PC-3 (cell line): ENCODE data around the gene MRPL24. TPM values are rescaled to one million over a fixed set of nuclear protein-coding genes. Genes with fewer than 3 reads are reported as not detected.

ENCODE experiments used
- ATAC-seq: fragments of 200-7000 bp; cut with Tn5 transposase; 2 replicates; pipeline ENCODE4 v1.9.1; 2020; ENCODE audit warnings: mild to moderate bottlenecking, moderate library complexity
- BruUV-seq: library from RNA; stranded (reverse); fragments of 400-500 nt; replicated peaks from 2 replicates; lab custom pipeline; 2021; lab: Mats Ljungman, UMichigan
- CTCF ChIA-PET: fragments of 300-600 bp; sonication (Branson Sonifier 250); formaldehyde crosslinking; loops from one replicate; lab custom pipeline; 2022; ENCODE audit warnings: antibody characterized with exemption; lab: Charles Lee
- POLR2A ChIA-PET: fragments of 300-600 bp; sonication (Branson Sonifier 250); formaldehyde crosslinking; loops from one replicate; lab custom pipeline; 2022; ENCODE audit warnings: antibody characterized with exemption; ENCODE audit not compliant: unreplicated experiment; lab: Charles Lee
- DNase-seq: peaks from one replicate; pipeline ENCODE4 v3.0.0-alpha.2; 2015
- H2AFZ ChIP-seq: fragments of 300-600 bp; sonication (generic); 2 replicates; pipeline ENCODE4 v1.6.0; 2016; ENCODE audit warnings: antibody characterized with exemption, low read length
- H3F3A ChIP-seq: fragments of 300-600 bp; sonication (generic); one replicate; pipeline ENCODE4 v1.6.0; 2017; ENCODE audit warnings: antibody characterized with exemption, low read length, control low read depth, mild to moderate bottlenecking; ENCODE audit not compliant: unreplicated experiment
- H3K27ac ChIP-seq: fragments of 300-600 bp; sonication (generic); 2 replicates; pipeline ENCODE4 v1.5.1; 2016; ENCODE audit warnings: mild to moderate bottlenecking, low read length
- H3K27me3 ChIP-seq: fragments of 300-600 bp; sonication (generic); 2 replicates; pipeline ENCODE4 v1.6.1; 2016; ENCODE audit warnings: low read length, mixed read lengths
- H3K36me3 ChIP-seq: fragments of 300-600 bp; sonication (generic); 2 replicates; pipeline ENCODE4 v1.6.1; 2016; ENCODE audit warnings: low read depth, mixed run types, low read length, mixed read lengths
- H3K4me1 ChIP-seq: fragments of 300-600 bp; sonication (generic); 2 replicates; pipeline ENCODE4 v1.5.1; 2016; ENCODE audit warnings: low read length; ENCODE audit not compliant: insufficient read depth
- H3K4me2 ChIP-seq: fragments of 300-600 bp; sonication (generic); 2 replicates; pipeline ENCODE4 v1.6.0; 2016; ENCODE audit warnings: low read length
- H3K4me3 ChIP-seq: fragments of 300-600 bp; sonication (generic); 2 replicates; pipeline ENCODE4 v1.5.1; 2016; ENCODE audit warnings: mild to moderate bottlenecking, low read length, mixed read lengths
- H3K79me2 ChIP-seq: fragments of 300-600 bp; sonication (generic); 2 replicates; pipeline ENCODE4 v1.6.1; 2017; ENCODE audit warnings: low read length, mixed read lengths
- H3K9ac ChIP-seq: fragments of 300-600 bp; sonication (generic); 2 replicates; pipeline ENCODE4 v1.6.0; 2016; ENCODE audit warnings: mild to moderate bottlenecking, low read length
- H3K9me2 ChIP-seq: fragments of 300-600 bp; sonication (generic); replicated peaks from 2 replicates; pipeline ENCODE4 v1.6.1; 2016; ENCODE audit warnings: mixed run types, low read length, mixed read lengths
- H3K9me3 ChIP-seq: fragments of 300-600 bp; sonication (generic); 2 replicates; pipeline ENCODE4 v1.6.1; 2016; ENCODE audit warnings: low read length, mixed read lengths
- H4K20me1 ChIP-seq: fragments of 300-600 bp; sonication (generic); 2 replicates; pipeline ENCODE4 v1.6.1; 2016; ENCODE audit warnings: low read length, mixed read lengths
- EZH2 ChIP-seq: fragments of 300-600 bp; sonication (generic); IDR thresholded peaks from one replicate; pipeline ENCODE4 v1.6.1; 2017; ENCODE audit warnings: antibody characterized with exemption, mild to moderate bottlenecking, low read length; ENCODE audit not compliant: unreplicated experiment
- EZH2phosphoT487 ChIP-seq: fragments of 300-600 bp; sonication (generic); IDR thresholded peaks from 2 replicates; pipeline ENCODE4 v1.6.1; 2018; ENCODE audit warnings: mild to moderate bottlenecking, antibody characterized with exemption, low read length, borderline replicate concordance
- intact Hi-C: fragments of 100-400 bp; cut with micrococcal nuclease; formaldehyde crosslinking; loops from 2 replicates; pipeline ENCODE4 v1.9.0; 2023
- total RNA-seq: library from RNA; depleted of rRNA; stranded (reverse); fragments of >200 nt; gene quantifications from 2 replicates; pipeline ENCODE4 v1.2.3, GENCODE V29; 2014
- TF ChIP-seq, protein P1 (sequence below): fragments of 300-600 bp; sonication (generic); conservative IDR thresholded peaks from 2 replicates; pipeline ENCODE4 v1.5.1; 2017; ENCODE audit warnings: antibody characterized with exemption, low read depth, mild to moderate bottlenecking, low read length

The MRPL24 gene
- total RNA-seq, 1 experiment from 2014 or later = 275 TPM

DNA sequence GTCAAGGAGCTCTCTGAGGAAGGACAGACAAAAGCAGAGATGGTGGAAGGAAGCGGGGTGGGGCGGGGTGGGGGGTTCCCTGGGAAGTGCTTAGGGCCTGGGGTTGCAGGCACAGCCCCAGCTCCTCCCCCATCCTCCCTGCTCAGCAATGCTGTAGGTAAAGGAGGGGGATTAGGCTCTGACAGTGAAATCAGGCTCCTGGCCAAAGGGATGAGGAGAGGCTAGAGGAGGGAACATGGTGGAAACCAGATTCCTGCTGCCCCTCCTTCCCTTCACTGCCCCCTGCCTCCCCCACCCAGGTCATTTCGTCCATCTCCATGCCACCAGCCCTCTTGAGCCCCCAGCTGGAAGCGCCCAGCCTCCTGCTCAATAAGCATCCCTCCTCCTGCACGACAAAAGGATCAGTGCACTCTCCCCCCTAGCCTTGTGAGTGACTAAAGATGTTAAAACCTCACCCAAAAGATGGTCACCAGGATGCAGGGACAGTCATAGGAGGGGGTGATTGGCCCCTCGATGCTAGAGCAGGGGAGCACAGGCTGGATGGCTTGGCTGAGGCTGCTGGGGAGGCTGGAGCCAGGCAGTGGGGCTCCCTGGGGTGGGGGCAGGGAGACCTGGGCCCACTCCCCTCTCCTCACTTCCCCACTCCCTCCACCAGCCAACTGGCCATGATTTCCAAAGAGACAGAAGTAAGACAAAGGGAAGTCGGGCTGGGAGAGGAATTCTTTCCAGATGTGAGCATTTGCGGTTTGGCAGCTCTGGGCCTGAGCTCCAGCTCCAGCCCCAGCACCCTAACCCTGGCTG, 33.3 kb downstream of the MRPL24 start:
- Histone ChIP-seq H3K9ac (no peak overlapping the region), H3K4me3 (no peak overlapping the region), H3K36me3 (no peaks in the 10 kb centered on the region), H3K9me3 (no peaks in the 10 kb centered on the region), H4K20me1 (no peaks in the 10 kb centered on the region), H2AFZ (no peak overlapping the region), H3F3A (no peaks in the 10 kb centered on the region), H3K79me2 (peaks cover 17% of the 10 kb centered on the region), H3K27me3 (no peaks in the 10 kb centered on the region), H3K4me2 (no peak overlapping the region), H3K9me2 (no peaks in the 10 kb centered on the region), H3K4me1 (peaks cover 58% of the 10 kb centered on the region), H3K27ac (no peak overlapping the region)
- no TSS peak for BruUV-seq
- no peak for TF ChIP-seq EZH2phosphoT487
- TF ChIP-seq EZH2 = no peak
- TF ChIP-seq, protein P1, sequence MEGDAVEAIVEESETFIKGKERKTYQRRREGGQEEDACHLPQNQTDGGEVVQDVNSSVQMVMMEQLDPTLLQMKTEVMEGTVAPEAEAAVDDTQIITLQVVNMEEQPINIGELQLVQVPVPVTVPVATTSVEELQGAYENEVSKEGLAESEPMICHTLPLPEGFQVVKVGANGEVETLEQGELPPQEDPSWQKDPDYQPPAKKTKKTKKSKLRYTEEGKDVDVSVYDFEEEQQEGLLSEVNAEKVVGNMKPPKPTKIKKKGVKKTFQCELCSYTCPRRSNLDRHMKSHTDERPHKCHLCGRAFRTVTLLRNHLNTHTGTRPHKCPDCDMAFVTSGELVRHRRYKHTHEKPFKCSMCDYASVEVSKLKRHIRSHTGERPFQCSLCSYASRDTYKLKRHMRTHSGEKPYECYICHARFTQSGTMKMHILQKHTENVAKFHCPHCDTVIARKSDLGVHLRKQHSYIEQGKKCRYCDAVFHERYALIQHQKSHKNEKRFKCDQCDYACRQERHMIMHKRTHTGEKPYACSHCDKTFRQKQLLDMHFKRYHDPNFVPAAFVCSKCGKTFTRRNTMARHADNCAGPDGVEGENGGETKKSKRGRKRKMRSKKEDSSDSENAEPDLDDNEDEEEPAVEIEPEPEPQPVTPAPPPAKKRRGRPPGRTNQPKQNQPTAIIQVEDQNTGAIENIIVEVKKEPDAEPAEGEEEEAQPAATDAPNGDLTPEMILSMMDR = no peak
- no peak for DNase-seq
- ChIA-PET POLR2A (interaction anchor here (0.6 to 0.7 kb wide), 2 partner anchors 21 to 33 kb away, joined by 4 to 5 read pairs; partner anchors contain the start of genes ISG20L2, METTL25B and MRPL24), CTCF (interaction anchor here (1.0 to 3.7 kb wide), 2 partner anchors 17 to 29 kb away, joined by 3 to 84 read pairs; no protein-coding TSS in a partner anchor)
- no peak for ATAC-seq
- intact Hi-C loops = no loop called here

DNA sequence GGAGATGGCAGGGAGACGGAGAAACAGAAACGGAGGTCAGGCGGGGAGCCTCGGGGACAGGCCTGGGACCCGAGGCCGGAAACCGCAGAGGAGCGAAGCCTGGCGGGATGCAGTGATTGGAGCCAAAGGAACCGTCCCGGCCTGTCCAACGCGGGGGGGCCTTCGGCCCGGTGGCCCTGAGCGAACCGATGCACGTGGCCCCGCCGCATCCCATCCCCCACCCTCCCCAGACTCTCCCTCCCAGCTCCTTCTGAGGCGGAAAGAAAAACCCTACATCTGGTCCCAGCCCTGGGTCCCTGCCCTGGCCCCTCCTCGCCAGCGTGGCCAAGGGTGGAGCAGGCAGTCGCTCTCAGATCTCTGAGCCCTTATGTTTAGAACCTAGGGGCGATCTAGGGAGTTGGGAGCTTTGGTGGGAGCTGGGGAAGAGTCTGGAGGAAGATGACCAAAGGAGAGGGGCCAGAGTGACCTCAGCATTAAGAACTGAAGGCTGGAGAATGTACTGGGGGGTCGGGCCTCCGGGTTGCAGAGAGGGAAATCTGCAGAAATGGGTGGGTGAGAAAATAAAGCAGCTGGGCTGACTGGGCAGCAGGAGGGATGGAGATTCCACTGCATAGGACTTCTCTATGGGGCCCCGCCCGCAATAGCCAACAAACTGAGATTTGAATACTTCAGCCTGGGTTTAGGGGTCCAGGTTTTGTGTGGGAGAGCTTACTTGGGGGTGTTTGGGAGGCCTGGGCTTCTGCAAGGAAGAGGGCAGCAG, 34.1 kb downstream of the MRPL24 start:
- Histone ChIP-seq H3K27ac (no peak overlapping the region), H3K4me1 (peaks cover 58% of the 10 kb centered on the region), H3K27me3 (no peaks in the 10 kb centered on the region), H3K9me3 (no peaks in the 10 kb centered on the region), H3K79me2 (peaks cover 17% of the 10 kb centered on the region), H3K36me3 (no peaks in the 10 kb centered on the region), H3F3A (no peaks in the 10 kb centered on the region), H2AFZ (peak overlapping the region; percentile 83), H3K9ac (peak overlapping the region; percentile 4; the same call in 1 of the 2 replicates), H3K9me2 (no peaks in the 10 kb centered on the region), H4K20me1 (no peaks in the 10 kb centered on the region), H3K4me2 (peak overlapping the region; percentile 98), H3K4me3 (peak overlapping the region; percentile 71)
- intact Hi-C loops = no loop called here
- DNase-seq (peak; percentile 29), ATAC-seq (peak; percentile 1)
- TF ChIP-seq, protein P1 = no peak
- TF ChIP-seq EZH2phosphoT487 (no peak), EZH2 (no peak)
- BruUV-seq = no TSS peak
- POLR2A ChIA-PET = interaction anchor here (0.5 to 0.6 kb wide), 3 partner anchors 15 to 34 kb away, joined by 3 to 7 read pairs (median 5); partner anchors contain the start of gene MRPL24
- CTCF ChIA-PET = interaction anchor here (1.0 to 3.7 kb wide), 4 partner anchors 17 to 29 kb away, joined by 3 to 84 read pairs (median 5); no protein-coding TSS in a partner anchor
